ENCODE data around the gene KCNJ4.

DNA sequence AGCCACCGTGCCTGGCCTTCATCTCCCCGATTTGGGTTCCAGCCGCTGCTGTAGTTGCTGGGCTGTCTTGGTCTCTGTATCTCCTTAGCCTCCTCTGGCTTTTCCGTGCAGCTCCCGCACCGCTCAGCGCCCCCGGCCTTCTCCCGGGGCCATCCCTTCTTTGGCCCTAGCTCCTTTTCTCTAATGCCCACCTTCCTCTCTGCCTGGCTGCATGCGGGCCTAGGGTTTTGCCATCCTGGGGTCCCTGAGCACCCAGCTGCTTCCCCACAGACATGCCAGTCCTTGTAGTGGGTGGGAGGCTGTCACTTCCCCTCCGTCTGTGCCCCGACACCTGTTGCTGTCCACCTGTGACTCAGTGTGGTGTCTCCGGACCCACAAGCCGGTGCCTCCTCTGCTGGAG, 36.4 kb downstream of the KCNJ4 start:
- TF ChIP-seq POLR2A (IDR thresholded peaks at IDR 0.05): no peak
- TF ChIP-seq, protein P1, sequence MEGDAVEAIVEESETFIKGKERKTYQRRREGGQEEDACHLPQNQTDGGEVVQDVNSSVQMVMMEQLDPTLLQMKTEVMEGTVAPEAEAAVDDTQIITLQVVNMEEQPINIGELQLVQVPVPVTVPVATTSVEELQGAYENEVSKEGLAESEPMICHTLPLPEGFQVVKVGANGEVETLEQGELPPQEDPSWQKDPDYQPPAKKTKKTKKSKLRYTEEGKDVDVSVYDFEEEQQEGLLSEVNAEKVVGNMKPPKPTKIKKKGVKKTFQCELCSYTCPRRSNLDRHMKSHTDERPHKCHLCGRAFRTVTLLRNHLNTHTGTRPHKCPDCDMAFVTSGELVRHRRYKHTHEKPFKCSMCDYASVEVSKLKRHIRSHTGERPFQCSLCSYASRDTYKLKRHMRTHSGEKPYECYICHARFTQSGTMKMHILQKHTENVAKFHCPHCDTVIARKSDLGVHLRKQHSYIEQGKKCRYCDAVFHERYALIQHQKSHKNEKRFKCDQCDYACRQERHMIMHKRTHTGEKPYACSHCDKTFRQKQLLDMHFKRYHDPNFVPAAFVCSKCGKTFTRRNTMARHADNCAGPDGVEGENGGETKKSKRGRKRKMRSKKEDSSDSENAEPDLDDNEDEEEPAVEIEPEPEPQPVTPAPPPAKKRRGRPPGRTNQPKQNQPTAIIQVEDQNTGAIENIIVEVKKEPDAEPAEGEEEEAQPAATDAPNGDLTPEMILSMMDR (IDR thresholded peaks at IDR 0.05): no peak
